ENCODE results near the gene PGC.

PGC gene

GRCh38 chr6:41697861-41698781, 49.1 kb downstream of the PGC start:
- DNase-seq (ENCODE audit: low read depth) = peak; percentile 45

GRCh38 chr6:41696788-41697187, 50.4 kb downstream of the PGC start:
- DNase-seq (ENCODE audit: low read depth) = no peak

DNA sequence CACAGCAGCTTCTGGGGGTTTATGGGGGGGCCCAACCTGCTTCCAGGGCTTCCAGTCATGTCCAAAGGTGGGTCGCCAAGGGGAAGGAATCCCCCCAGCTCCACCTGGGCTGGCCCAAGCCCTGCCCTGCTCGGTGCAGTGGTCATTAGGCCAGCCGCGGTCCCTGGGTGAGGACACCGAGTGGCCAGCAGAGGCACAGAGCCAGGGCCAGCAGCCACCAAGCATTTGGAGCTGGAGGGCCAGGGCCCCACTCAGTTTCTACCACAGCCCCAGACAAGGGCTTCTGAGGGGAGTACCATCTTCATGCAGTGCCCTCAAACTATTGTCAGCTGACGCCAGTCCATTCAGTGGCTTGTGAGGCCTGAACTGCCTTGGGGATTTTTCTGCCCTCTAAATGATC, 51.4 kb downstream of the PGC start:
- DNase-seq (ENCODE audit: low read depth) = no peak

DNA sequence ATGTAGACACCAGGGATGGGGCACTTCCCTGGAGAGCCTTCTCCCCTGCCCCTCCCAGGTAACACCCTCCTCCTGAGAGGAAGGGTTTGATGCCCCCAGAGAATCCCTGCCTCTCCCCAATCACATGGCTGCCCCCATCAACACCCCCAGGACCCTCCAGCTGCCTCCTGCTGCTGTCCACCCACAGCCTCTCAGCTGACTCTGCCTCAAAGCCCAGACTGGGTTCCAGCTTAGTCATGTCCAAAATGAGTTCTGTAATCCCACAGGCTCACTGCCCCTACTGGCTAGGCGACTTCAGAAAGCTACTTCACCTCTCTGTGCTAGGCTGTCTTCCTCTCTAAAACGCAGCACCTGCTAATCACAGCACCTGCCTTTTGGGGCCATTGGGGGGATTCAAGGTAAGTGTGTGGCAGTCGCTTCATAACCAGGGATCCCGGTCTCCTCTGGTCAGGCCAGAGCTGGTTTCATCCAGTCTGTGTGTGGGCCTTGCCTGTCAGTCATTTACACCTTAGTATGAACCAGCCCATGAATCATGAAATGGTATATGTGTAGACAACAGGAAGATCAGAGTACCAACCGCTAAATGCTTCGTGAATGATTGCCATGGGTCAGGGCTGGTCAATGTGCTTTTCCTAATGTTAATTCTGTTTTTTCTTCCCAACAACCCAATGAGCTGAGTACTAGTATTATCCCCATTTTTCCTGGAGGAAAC, 52.2 kb downstream of the PGC start:
- no peak for DNase-seq (ENCODE audit: low read depth)

DNA sequence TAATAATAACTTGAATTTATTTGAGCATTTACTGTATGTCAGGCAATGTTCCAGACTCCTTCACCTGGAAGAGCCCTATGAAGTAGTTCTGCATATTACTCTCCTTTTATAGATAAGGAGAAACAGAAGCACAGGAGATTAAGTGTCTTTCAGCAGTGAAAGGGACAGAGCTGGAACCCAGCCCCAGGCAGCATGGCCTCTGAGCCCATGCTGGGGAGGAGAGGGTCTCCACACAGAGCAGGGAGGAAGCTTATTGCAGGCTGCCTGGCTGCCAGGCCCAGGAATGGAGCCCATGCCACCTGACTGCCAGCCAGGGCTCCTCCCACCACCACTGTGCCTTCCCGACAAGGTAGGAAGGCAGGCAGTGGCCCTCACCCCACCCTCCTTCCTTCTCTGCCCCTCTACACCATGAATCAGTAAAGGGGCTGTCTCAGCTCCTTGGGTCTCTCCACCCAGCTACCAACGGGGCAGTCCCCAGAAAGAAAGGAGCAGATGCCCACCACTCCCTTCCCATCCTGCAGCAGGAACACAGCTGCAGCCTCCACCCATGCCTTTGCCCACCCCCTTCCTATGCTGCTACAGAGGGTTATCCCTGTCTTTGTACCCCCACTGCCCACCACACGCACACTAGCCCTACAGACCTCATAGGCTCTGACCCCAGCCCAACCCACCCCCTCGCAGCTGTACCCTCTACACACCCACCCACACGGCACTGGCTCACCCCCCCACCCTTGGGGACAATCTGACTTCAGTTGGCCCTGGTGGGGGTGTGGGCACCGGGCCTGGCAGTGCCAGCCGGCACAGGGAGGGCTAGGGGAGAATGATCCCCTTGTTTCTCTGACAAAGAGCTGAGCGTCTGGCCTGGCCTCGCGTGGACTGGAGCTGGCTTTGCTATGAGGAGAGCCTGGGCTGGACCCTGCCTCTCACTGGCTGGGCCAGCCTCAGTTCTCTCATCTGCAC, 53.6 kb downstream of the PGC start:
- DNase-seq (ENCODE audit: low read depth) = no peak

GRCh38 chr6:41692730-41693129, 54.5 kb downstream of the PGC start:
- DNase-seq (ENCODE audit: low read depth) = no peak

DNA sequence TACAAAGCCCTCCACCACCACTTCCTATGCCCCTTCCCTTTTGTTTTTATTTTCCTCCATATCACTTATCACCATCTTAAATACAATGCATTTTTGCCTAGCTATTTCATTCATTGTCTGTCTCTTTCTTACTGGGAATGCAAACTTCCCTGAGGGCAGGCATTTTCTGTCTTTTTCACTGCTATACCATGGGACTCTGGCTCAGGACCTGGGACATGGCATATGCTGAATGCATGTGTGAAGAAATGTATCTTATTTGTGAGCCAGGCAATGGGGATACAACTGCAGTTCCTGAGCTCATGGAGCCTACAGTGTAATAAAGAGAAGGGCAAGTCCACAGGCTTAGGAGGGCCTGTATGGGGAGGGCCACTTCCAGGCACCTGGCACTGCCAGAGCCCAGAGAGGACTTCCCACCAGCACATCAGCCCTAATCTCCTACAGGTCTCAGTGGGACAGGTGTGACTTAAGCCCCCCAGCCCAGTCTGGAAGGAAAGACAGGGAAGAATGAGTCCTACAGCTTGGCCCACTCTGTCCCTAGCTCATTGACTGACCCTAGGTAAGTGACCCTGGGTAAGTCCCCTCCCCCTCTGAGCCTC, 55.0 kb downstream of the PGC start:
- no peak for DNase-seq (ENCODE audit: low read depth)

GRCh38 chr6:41691426-41692079, 55.6 kb downstream of the PGC start:
- DNase-seq (ENCODE audit: low read depth) = no peak

- DNase-seq (ENCODE audit: low read depth) = no peak
Observed at GRCh38 chr6:41690541-41691330, 56.5 kb downstream of the PGC start.

- DNase-seq (ENCODE audit: low read depth) = no peak
Observed at GRCh38 chr6:41689171-41690008, 57.8 kb downstream of the PGC start.

DNA sequence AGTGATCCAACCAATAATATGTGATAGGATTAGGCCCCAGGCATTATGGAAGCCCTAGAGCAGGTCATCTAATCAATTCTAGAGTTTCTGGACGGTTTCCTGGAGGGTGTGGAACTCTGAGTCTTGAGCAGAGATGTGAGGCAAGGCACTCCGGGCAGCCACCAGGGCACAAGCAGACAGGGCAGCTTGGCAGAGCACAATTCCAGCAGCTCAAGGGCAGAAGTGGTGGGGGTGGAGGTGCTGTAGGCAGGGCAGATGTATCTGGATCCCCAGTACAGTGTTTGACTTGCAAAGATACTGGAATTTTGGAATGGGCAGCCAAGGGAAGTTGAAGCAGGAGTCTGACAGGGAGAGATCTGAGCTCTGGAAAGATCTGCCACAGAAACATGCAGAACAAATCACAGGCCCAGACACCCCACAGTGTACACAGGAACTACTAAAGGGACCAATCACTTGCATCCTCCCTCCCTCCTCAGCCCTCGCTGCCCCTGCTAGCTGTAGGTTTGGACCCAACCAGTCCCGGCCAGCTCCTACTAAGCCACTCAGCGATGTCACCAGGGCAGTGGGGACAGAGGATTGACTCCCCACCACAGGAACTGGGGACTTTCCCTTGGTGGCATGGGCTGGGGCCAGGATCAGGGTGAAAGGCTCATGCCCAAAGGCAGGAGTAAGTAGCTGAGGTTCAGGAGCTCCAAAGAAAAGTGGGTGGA, 58.8 kb downstream of the PGC start:
- no peak for DNase-seq (ENCODE audit: low read depth)

- no peak for DNase-seq (ENCODE audit: low read depth)
Observed at GRCh38 chr6:41687501-41688175, 59.6 kb downstream of the PGC start.

Data from GM04503 (cell line).